Activated naive CD4-positive, alpha-beta T cell treated with Interleukin-2 at 50 U/mL for 16 hours (primary cell): Measurements from ENCODE around the gene CEP192.

Source experiments
- DNase-seq: peaks from one replicate; pipeline ENCODE4 v3.0.0-alpha.2; 2020

CEP192 gene

GRCh38 chr18:13107074-13107473 is 115.9 kb downstream of the CEP192 start:
- DNase-seq = no peak

GRCh38 chr18:13108330-13108729 is 117.2 kb downstream of the CEP192 start:
- no peak for DNase-seq

- DNase-seq = no peak
Measured at GRCh38 chr18:13110559-13110958, 119.4 kb downstream of the CEP192 start.

- no peak for DNase-seq
Measured at GRCh38 chr18:13112982-13113381, 121.8 kb downstream of the CEP192 start.

- no peak for DNase-seq
Measured at GRCh38 chr18:13120255-13120654, 129.1 kb downstream of the CEP192 start.

GRCh38 chr18:13120983-13121441 is 129.8 kb downstream of the CEP192 start:
- no peak for DNase-seq

GRCh38 chr18:13124411-13124810 is 133.2 kb downstream of the CEP192 start:
- DNase-seq = no peak

GRCh38 chr18:13125191-13125590 is 134.0 kb downstream of the CEP192 start:
- DNase-seq = no peak

GRCh38 chr18:13126966-13127598 is 135.9 kb downstream of the CEP192 start:
- DNase-seq = no peak

GRCh38 chr18:13131283-13131682 is 140.1 kb downstream of the CEP192 start:
- no peak for DNase-seq

- DNase-seq = no peak
Measured at GRCh38 chr18:13134551-13135401, 143.6 kb downstream of the CEP192 start.

GRCh38 chr18:13136056-13136903 is 145.1 kb downstream of the CEP192 start:
- peak; percentile 29 for DNase-seq

- peak; percentile 28 for DNase-seq
Measured at GRCh38 chr18:13136904-13137669, 145.9 kb downstream of the CEP192 start.

GRCh38 chr18:13137670-13138419 is 146.7 kb downstream of the CEP192 start:
- DNase-seq = peak; percentile 64

- no peak for DNase-seq
Measured at GRCh38 chr18:13138420-13139139, 147.4 kb downstream of the CEP192 start.

GRCh38 chr18:13139885-13140450 is 148.8 kb downstream of the CEP192 start:
- DNase-seq = no peak

GRCh38 chr18:13141209-13141608 is 150.0 kb downstream of the CEP192 start:
- DNase-seq = no peak

GRCh38 chr18:13145636-13146190 is 154.6 kb downstream of the CEP192 start:
- DNase-seq = no peak

- DNase-seq = no peak
Measured at GRCh38 chr18:13147130-13147529, 156.0 kb downstream of the CEP192 start.

- no peak for DNase-seq
Measured at GRCh38 chr18:13151656-13152055, 160.5 kb downstream of the CEP192 start.
